Osteocyte (in vitro differentiated cells): Measurements from ENCODE around the gene KCTD20. TPM values are rescaled to one million over a fixed set of nuclear protein-coding genes. Genes with fewer than 3 reads are reported as not detected.

Experiments
- DNase-seq: peaks from one replicate; pipeline ENCODE4 v3.0.0; 2021; ENCODE audit warnings: mixed read lengths; ENCODE audit not compliant: unreplicated experiment; ENCODE audit errors: extremely low spot score
- H3K27ac Mint-ChIP-seq: one replicate; pipeline ENCODE4 v1.8.0; 2021; ENCODE audit warnings: mild to moderate bottlenecking, mixed read lengths; ENCODE audit not compliant: unreplicated experiment
- H3K27me3 Mint-ChIP-seq: one replicate; pipeline ENCODE4 v1.8.0; 2021; ENCODE audit warnings: mixed read lengths; ENCODE audit not compliant: unreplicated experiment
- H3K36me3 Mint-ChIP-seq: one replicate; pipeline ENCODE4 v1.8.0; 2021; ENCODE audit warnings: mixed read lengths; ENCODE audit not compliant: unreplicated experiment
- H3K4me1 Mint-ChIP-seq: one replicate; pipeline ENCODE4 v1.8.0; 2021; ENCODE audit warnings: mixed read lengths; ENCODE audit not compliant: unreplicated experiment
- H3K4me3 Mint-ChIP-seq: one replicate; pipeline ENCODE4 v1.8.0; 2021; ENCODE audit warnings: mild to moderate bottlenecking, moderate library complexity, mixed read lengths; ENCODE audit not compliant: unreplicated experiment
- H3K9me3 Mint-ChIP-seq: one replicate; pipeline ENCODE4 v1.8.0; 2021; ENCODE audit warnings: mixed read lengths; ENCODE audit not compliant: unreplicated experiment
- total RNA-seq: library from RNA; stranded (reverse); gene quantifications from 2 replicates; pipeline ENCODE4 v1.2.1, GENCODE V29; 2021
- TF ChIP-seq, protein P1 (sequence below): fragments of 200-600 bp; sonication (generic); IDR thresholded peaks from 2 replicates; pipeline ENCODE4 v1.5.0; 2021; ENCODE audit warnings: antibody characterized with exemption, mild to moderate bottlenecking, moderate library complexity

KCTD20 gene
- total RNA-seq, 1 donor from 2014 or later = 76.3 TPM

- H3K4me3 Mint-ChIP-seq = no peak overlapping the region
- DNase-seq = no peak
- TF ChIP-seq, protein P1, sequence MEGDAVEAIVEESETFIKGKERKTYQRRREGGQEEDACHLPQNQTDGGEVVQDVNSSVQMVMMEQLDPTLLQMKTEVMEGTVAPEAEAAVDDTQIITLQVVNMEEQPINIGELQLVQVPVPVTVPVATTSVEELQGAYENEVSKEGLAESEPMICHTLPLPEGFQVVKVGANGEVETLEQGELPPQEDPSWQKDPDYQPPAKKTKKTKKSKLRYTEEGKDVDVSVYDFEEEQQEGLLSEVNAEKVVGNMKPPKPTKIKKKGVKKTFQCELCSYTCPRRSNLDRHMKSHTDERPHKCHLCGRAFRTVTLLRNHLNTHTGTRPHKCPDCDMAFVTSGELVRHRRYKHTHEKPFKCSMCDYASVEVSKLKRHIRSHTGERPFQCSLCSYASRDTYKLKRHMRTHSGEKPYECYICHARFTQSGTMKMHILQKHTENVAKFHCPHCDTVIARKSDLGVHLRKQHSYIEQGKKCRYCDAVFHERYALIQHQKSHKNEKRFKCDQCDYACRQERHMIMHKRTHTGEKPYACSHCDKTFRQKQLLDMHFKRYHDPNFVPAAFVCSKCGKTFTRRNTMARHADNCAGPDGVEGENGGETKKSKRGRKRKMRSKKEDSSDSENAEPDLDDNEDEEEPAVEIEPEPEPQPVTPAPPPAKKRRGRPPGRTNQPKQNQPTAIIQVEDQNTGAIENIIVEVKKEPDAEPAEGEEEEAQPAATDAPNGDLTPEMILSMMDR = no peak
- no peak overlapping the region for H3K27ac Mint-ChIP-seq
- H3K27me3 Mint-ChIP-seq = no peaks in the 10 kb centered on the region
- H3K9me3 Mint-ChIP-seq = no peaks in the 10 kb centered on the region
- H3K4me1 Mint-ChIP-seq = peaks cover 12% of the 10 kb centered on the region
- peaks cover 47% of the 10 kb centered on the region for H3K36me3 Mint-ChIP-seq
Measured at GRCh38 chr6:36523936-36524499, 81.2 kb downstream of the KCTD20 start.

- peaks cover 45% of the 10 kb centered on the region for H3K36me3 Mint-ChIP-seq
- DNase-seq = no peak
- TF ChIP-seq, protein P1 = no peak
- H3K4me1 Mint-ChIP-seq = peaks cover 12% of the 10 kb centered on the region
- no peaks in the 10 kb centered on the region for H3K27me3 Mint-ChIP-seq
- peak overlapping the region; percentile 34 for H3K27ac Mint-ChIP-seq
- H3K4me3 Mint-ChIP-seq = no peak overlapping the region
- no peaks in the 10 kb centered on the region for H3K9me3 Mint-ChIP-seq
Measured at GRCh38 chr6:36524871-36525270, 82.1 kb downstream of the KCTD20 start.

DNA sequence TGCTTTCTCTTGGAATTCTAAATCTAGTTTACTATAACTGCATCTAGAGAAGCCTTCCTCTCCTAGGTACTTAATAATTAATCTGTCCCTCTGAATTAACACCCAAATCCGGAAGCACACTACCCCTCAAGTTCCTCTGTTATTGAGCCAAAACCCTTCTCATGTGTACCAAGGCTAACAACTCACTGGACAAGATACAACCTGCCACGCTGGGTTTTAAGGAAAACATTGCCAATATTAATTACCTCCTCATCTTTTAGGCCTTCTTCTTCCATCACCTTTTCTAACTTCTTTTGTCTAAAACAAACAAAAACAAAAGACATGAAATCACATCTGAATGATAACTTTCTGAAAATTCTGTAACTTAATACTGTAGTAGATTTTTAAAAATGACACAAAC lies 82.5 kb downstream of the KCTD20 start:
- H3K4me1 Mint-ChIP-seq = peaks cover 12% of the 10 kb centered on the region
- H3K27ac Mint-ChIP-seq = no peak overlapping the region
- no peaks in the 10 kb centered on the region for H3K27me3 Mint-ChIP-seq
- H3K36me3 Mint-ChIP-seq = peaks cover 40% of the 10 kb centered on the region
- no peak overlapping the region for H3K4me3 Mint-ChIP-seq
- H3K9me3 Mint-ChIP-seq = no peaks in the 10 kb centered on the region
- TF ChIP-seq, protein P1 = no peak
- DNase-seq = no peak

DNA sequence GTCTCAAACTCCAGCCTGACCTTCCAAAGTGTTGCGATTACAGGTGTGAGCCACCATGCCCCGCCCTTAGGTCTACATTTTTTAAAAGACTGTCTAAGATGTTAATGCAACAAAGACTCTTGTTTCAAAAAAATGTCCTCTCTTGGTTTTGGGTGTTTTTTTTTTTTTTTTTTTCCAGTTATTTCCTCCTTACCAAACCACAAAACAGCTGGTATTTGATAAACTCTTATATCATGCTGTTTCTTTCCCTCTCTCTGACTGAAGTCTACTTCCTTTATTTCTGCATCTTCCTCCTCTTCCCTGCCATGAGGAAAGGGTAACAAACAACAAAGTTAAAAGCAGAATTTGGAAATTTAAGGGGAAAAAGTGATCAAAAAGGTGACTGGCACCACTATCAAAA lies 83.3 kb downstream of the KCTD20 start:
- Mint-ChIP-seq H3K4me3 (no peak overlapping the region), H3K27me3 (no peaks in the 10 kb centered on the region), H3K36me3 (peaks cover 38% of the 10 kb centered on the region), H3K27ac (peak overlapping the region; percentile 35), H3K4me1 (peaks cover 12% of the 10 kb centered on the region), H3K9me3 (no peaks in the 10 kb centered on the region)
- TF ChIP-seq, protein P1 = no peak
- DNase-seq = no peak

DNA sequence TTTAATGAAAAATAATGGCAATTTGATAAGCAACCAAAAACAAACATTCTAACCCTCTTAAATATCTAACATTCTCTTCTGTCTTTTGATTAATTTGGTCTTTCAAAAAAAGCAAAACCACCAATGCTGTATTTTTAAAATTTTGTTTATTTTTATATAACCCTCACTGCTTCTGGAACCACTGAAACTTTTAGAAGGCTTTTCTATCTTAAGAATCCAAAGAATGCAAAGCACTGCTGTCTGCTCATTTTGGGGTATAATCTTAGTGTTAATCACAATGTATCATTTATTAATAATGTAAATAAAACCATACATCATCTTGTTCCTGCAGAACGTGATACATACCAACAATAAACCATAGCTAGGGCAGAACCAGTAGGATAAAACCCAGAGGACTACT lies 90.5 kb downstream of the KCTD20 start:
- H3K4me1 Mint-ChIP-seq = peaks cover 22% of the 10 kb centered on the region
- peaks cover 40% of the 10 kb centered on the region for H3K36me3 Mint-ChIP-seq
- H3K27me3 Mint-ChIP-seq = no peaks in the 10 kb centered on the region
- no peak overlapping the region for H3K27ac Mint-ChIP-seq
- H3K4me3 Mint-ChIP-seq = no peak overlapping the region
- no peaks in the 10 kb centered on the region for H3K9me3 Mint-ChIP-seq
- TF ChIP-seq, protein P1 = no peak
- DNase-seq = no peak
